ENCODE data around the gene ZBTB46.
"Not testable (repeated sequence)": the region's sequence is repeated elsewhere in the genome, so short reads cannot be mapped to it uniquely, and the experiment has no call there.

ZBTB46 gene

GRCh38 chr20:63808145-63808724 lies 22.8 kb downstream of the ZBTB46 start:
- H3K27ac ChIP-seq = peak overlapping the region; percentile 60
- TF ChIP-seq CTCF (IDR thresholded peaks at IDR 0.05) (no peak), ZFX (IDR thresholded peaks at IDR 0.05; ENCODE audit: borderline replicate concordance) (no peak)

- H3K27ac ChIP-seq = peak overlapping the region; percentile 60
- TF ChIP-seq CTCF (IDR thresholded peaks at IDR 0.05) = no peak
- TF ChIP-seq ZFX (IDR thresholded peaks at IDR 0.05; ENCODE audit: borderline replicate concordance) = no peak
Observed at GRCh38 chr20:63807654-63808053, 23.4 kb downstream of the ZBTB46 start.

- no peak overlapping the region for H3K27ac ChIP-seq
- no peak for TF ChIP-seq CTCF (IDR thresholded peaks at IDR 0.05)
- TF ChIP-seq ZFX (IDR thresholded peaks at IDR 0.05; ENCODE audit: borderline replicate concordance) = no peak
Observed at GRCh38 chr20:63804308-63804636, 26.8 kb downstream of the ZBTB46 start.

- TF ChIP-seq CTCF (IDR thresholded peaks at IDR 0.05) (no peak), ZFX (IDR thresholded peaks at IDR 0.05; ENCODE audit: borderline replicate concordance) (no peak)
- H3K27ac ChIP-seq = no peak overlapping the region
Observed at GRCh38 chr20:63802469-63803240, 28.4 kb downstream of the ZBTB46 start.

- H3K27ac ChIP-seq = not testable (repeated sequence)
Observed at GRCh38 chr20:63801174-63801573, 29.9 kb downstream of the ZBTB46 start.

- not testable (repeated sequence) for H3K27ac ChIP-seq
Observed at GRCh38 chr20:63800411-63800810, 30.7 kb downstream of the ZBTB46 start.

- H3K27ac ChIP-seq = not testable (repeated sequence)
Observed at GRCh38 chr20:63799127-63799526, 31.9 kb downstream of the ZBTB46 start.

GRCh38 chr20:63797175-63797574 lies 33.9 kb downstream of the ZBTB46 start:
- not testable (repeated sequence) for H3K27ac ChIP-seq

GRCh38 chr20:63795178-63795830 lies 35.8 kb downstream of the ZBTB46 start:
- TF ChIP-seq ZFX (IDR thresholded peaks at IDR 0.05; ENCODE audit: borderline replicate concordance) (no peak), CTCF (IDR thresholded peaks at IDR 0.05) (no peak)
- H3K27ac ChIP-seq = no peak overlapping the region

All from 22Rv1 (cell line).